ENCODE data around the gene EID2. TPM values are rescaled to one million over a fixed set of nuclear protein-coding genes. Genes with fewer than 3 reads are reported as not detected.
A peak's percentile ranks its signal among the peaks of the same experiment; 100 is the strongest.

EID2 gene
- total RNA-seq, 1 experiment from 2014 or later, result 8.5 TPM

- no peak for TF ChIP-seq CTCF (IDR thresholded peaks at IDR 0.05; ENCODE audit: unreplicated experiment)
- Mint-ChIP-seq H3K27me3 (ENCODE audit: insufficient read depth, unreplicated experiment) (no peaks in the 10 kb centered on the region), H3K27ac (ENCODE audit: low read depth, unreplicated experiment) (peak overlapping the region; percentile 79), H3K36me3 (ENCODE audit: insufficient read depth, unreplicated experiment) (peaks cover 32% of the 10 kb centered on the region), H3K9me3 (ENCODE audit: unreplicated experiment) (no peaks in the 10 kb centered on the region), H3K4me3 (ENCODE audit: unreplicated experiment) (peak overlapping the region; percentile 81), H3K4me1 (ENCODE audit: insufficient read depth, unreplicated experiment) (peaks cover 7% of the 10 kb centered on the region)
- POLR2A ChIA-PET, result interaction anchor here (0.7 to 3.6 kb wide), 12 partner anchors 21 to 141 kb away, joined by 3 to 21 read pairs (median 4); partner anchors contain the start of genes MED29, PAF1, RPS16 and SUPT5H
- DNase-seq (ENCODE audit: unreplicated experiment), result no peak
- BruUV-seq (replicated peaks), result no TSS peak
- CTCF ChIA-PET, result interaction anchor here (0.5 to 3.5 kb wide), 32 partner anchors 9 to 578 kb away, joined by 3 to 51 read pairs (median 5); partner anchors contain the start of genes DLL3, RPS16 and SUPT5H
- intact Hi-C loops (cut with micrococcal nuclease), result loop anchor here (5.0 to 10.0 kb wide), 2 partner anchors 136 to 408 kb away; partner anchors contain the start of gene PAK4
Observed at GRCh38 chr19:39533003-39533512, 6.9 kb downstream of the EID2 start.

GRCh38 chr19:39532233-39533002, 7.5 kb downstream of the EID2 start, which contains the start of gene EID2B:
TSS of gene EID2B (minus strand) at chr19:39532852. CDS start at chr19:39532802, 50 bp downstream.
- DNase-seq (ENCODE audit: unreplicated experiment), result peak; percentile 97
- POLR2A ChIA-PET, result interaction anchor here (0.7 to 3.6 kb wide), 12 partner anchors 20 to 141 kb away, joined by 3 to 21 read pairs (median 4); partner anchors contain the start of genes MED29, PAF1, RPS16 and SUPT5H
- Mint-ChIP-seq H3K4me1 (ENCODE audit: insufficient read depth, unreplicated experiment) (peaks cover 5% of the 10 kb centered on the region), H3K36me3 (ENCODE audit: insufficient read depth, unreplicated experiment) (peaks cover 37% of the 10 kb centered on the region), H3K4me3 (ENCODE audit: unreplicated experiment) (peak within 1 kb of the TSS; percentile 81), H3K27ac (ENCODE audit: low read depth, unreplicated experiment) (peak within 1 kb of the TSS; percentile 79), H3K27me3 (ENCODE audit: insufficient read depth, unreplicated experiment) (no peaks in the 10 kb centered on the region), H3K9me3 (ENCODE audit: unreplicated experiment) (no peaks in the 10 kb centered on the region)
- intact Hi-C loops (cut with micrococcal nuclease), result loop anchor here (1.0 to 10.0 kb wide), 4 partner anchors 58 to 408 kb away; partner anchors contain the start of gene PAK4
- TF ChIP-seq CTCF (IDR thresholded peaks at IDR 0.05; ENCODE audit: unreplicated experiment), result peak; percentile 98
- BruUV-seq (replicated peaks), result TSS peak; percentile 63
- CTCF ChIA-PET, result interaction anchor here (0.6 to 3.5 kb wide), 34 partner anchors 8 to 577 kb away, joined by 3 to 51 read pairs (median 4); partner anchors contain the start of genes DLL3, RPS16 and SUPT5H

DNA sequence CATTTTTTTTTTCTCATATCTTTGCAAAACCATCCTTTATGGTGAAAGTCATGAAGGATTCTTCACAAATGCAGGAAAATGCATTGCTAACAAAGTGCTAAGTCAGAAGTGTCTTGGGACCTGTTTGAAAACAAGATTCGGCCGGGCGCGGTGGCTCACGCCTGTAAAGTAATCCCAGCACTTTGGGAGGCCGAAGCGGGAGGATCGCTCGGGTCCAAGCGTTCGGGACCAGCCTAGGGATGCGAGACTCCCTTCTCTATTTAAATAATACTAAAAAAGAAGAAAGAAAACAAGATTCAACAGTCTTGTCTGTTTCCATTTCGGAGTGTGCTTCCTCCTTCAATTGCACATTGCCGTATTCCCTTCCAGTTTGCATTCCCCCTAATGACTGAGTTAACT, 8.1 kb downstream of the EID2 start:
- H3K27ac Mint-ChIP-seq (ENCODE audit: low read depth, unreplicated experiment), result peak overlapping the region; percentile 79
- ChIA-PET POLR2A (interaction anchor here (0.6 to 3.6 kb wide), 10 partner anchors 19 to 233 kb away, joined by 3 to 21 read pairs (median 5); partner anchors contain the start of genes MED29, PAF1, RPS16 and SUPT5H), CTCF (interaction anchor here (0.7 to 3.5 kb wide), 12 partner anchors 12 to 277 kb away, joined by 3 to 51 read pairs (median 6); partner anchors contain the start of gene SUPT5H)
- intact Hi-C loops (cut with micrococcal nuclease), result loop anchor here (1.0 to 10.0 kb wide), 4 partner anchors 58 to 407 kb away; partner anchors contain the start of gene PAK4
- H3K9me3 Mint-ChIP-seq (ENCODE audit: unreplicated experiment), result no peaks in the 10 kb centered on the region
- no TSS peak for BruUV-seq (replicated peaks)
- no peak for TF ChIP-seq CTCF (IDR thresholded peaks at IDR 0.05; ENCODE audit: unreplicated experiment)
- H3K4me3 Mint-ChIP-seq (ENCODE audit: unreplicated experiment), result peak overlapping the region; percentile 81
- H3K4me1 Mint-ChIP-seq (ENCODE audit: insufficient read depth, unreplicated experiment), result peaks cover 5% of the 10 kb centered on the region
- H3K27me3 Mint-ChIP-seq (ENCODE audit: insufficient read depth, unreplicated experiment), result no peaks in the 10 kb centered on the region
- peaks cover 39% of the 10 kb centered on the region for H3K36me3 Mint-ChIP-seq (ENCODE audit: insufficient read depth, unreplicated experiment)
- no peak for DNase-seq (ENCODE audit: unreplicated experiment)

Data from MCF 10A (cell line).